ENCODE data around the gene AGO1.

AGO1 gene

DNA sequence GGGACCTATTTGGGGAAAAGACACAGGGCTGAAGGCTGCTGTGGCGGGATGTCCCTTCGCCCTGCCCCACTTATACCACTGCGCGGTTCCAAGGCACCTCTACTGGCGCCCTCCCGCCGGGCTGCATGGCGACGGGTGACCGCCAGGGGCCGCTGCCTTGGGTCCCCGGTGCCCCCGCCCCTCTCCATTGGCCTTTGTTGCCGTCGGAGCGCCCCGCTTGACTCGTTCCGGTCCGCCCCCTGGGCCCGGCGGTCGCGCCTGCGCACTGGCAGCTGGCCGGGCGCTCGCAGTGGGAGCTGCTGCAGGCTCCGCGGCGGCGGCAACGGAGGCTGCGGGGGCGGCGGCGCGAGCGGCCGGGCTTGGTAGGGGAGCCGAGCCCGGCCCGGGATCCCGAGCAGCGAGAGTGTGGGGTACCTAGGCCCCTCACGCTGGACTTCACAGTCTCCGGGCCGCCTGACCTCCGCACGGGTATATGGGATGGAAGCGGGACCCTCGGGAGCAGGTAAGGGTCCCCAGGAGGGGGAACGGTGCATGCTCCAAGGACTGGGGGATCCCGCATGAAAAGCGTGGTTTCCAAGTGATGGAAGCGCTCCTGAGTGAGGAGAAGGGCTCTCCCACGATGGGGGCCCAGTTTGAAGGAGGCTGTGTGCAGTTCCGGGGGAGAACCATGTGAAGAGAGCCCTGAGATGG is at the start of gene AGO1:
AGO1 (plus strand) TSS at position 265 of the 690 bp plus-strand sequence; CDS start at position 478, 213 bp downstream.
- peak; percentile 97 for DNase-seq (ENCODE audit: low spot score)

DNA sequence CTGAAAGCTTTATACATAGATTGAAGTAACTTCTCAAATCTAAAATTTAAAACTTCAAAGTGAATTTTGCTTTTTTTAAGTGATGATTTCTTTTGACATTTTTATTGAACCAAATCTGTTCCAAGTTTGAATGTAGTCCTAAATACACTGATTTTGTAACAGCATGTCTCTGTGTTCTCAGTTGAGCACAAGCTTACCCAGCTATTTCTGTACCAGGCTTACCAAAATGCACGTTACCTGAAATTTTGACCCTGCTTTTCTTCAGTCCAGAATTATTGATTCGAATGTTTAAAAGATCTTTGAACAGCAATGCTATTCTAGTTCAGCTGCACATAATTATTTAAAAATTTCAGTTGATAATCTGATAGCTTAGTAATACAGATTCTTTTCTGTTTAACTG is 49.6 kb upstream of the AGO1 start:
- no peak for DNase-seq (ENCODE audit: low spot score)

DNA sequence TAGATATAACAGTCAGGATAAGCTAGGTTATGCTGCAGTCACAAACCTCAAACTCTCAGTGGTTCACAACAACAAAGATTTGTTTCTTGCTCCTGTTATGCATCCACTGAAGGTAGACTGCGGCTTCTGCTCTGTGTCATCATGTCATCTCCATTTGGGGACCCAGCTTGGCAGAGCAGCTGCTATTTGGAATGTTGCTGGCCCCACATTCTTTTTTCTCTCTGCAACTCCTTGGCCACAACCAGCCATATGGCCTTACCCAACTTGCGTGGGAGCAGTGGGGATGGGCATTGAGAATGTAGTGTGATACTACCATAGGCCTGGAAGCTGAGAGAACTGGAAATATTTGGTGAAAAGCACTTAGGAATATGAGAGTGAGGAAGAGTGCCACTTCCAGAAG is 48.8 kb upstream of the AGO1 start:
- no peak for DNase-seq (ENCODE audit: low spot score)

DNA sequence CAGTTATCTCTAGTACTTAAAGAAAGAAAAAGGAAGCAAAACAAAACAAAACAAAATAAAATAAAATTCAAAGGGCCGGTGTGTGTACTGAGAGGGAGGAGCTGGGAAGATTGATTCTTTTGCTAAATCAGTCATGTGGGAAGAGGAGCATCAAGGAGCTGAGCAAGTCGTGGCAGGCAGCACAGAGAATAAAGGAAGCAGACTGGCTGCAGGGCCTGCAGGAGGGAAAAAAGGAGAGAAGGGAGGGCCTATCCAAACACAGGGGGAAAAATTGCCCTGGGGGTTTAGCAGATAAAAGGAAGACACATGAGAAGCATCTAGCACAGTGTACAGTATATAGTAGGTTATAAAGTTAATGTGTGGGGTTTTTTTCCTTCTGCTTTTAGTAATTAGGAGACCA is 47.6 kb upstream of the AGO1 start:
- DNase-seq (ENCODE audit: low spot score) = no peak

DNA sequence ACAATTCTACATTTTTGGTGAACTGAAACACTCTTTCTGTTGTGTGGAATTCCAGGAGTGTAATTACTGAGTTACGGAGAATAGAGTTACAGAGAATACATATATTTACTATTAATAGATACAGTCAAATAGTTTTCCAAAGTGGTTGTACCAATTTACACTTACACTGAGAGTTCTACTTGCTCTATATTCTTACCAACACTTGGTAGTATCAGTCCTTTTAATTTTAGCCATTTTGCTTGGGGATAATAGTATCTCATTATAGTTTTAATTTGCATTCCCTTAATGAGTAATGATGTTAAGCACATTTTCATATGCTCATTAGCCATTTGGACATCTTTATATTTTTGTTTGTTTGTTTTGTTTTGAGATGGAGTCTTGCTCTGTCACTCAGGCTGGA is 46.3 kb upstream of the AGO1 start:
- no peak for DNase-seq (ENCODE audit: low spot score)

DNA sequence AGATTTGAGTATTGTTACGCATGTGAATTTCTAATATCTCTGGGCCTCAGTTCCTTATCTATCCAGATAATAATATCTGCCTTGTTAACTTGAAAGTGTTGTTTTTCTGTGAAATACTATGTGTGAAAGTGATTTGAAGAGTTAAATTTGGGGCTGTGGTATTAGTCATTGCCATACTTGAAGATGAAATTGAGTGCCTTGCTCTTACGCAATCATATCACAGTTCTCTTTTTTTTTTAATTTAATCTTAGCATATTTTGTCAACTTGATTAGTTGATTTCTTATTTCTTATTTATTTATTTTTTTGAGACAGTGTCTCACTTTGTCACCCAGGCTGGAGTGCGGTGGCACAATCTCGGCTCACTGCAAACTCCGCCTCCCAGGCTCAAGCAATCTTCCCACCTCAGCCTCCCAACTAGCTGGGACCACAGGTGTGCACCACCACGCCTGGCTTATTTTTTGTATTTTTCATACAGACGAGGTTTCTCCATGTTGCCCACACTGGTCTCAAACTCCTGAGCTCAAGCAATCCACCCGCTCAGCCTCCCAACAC is 44.2 kb upstream of the AGO1 start:
- DNase-seq (ENCODE audit: low spot score) = no peak

DNA sequence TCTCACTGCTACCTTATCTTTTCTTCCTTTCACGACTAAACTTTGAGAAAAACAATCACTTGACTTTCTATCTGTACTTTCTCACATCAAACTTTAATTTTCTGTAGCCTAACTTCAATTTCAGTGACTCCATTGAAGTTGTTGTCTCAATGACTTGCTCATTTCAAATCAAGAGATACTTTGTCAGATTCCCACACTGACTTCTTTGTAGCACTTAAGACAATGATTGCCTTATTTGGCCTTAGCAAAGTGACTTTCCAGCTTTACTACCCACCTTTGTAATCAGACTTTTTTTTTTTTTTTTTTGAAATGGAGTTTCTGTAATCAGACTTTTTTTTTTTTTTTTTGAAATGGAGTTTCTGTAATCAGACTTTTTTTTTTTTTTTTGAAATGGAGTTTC is 38.2 kb upstream of the AGO1 start:
- DNase-seq (ENCODE audit: low spot score) = no peak

DNA sequence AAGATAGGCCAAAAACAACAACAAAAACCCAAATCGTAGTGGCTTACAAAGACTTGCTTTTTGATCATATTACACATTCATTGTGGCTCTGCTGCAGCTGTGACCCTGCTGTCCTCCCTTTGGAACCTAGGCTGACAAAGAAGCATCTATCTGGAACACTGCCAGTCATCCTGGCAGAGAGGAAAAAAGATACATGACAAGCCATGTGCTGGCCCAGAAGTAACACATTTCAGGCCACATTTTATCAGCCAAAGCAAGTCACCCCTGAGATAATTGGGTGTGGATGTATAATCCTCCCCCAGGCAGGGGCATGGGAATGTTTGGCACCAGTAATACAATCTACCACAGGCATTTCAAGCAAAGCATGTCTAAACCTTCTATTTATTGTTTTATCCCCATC is 37.2 kb upstream of the AGO1 start:
- no peak for DNase-seq (ENCODE audit: low spot score)

DNA sequence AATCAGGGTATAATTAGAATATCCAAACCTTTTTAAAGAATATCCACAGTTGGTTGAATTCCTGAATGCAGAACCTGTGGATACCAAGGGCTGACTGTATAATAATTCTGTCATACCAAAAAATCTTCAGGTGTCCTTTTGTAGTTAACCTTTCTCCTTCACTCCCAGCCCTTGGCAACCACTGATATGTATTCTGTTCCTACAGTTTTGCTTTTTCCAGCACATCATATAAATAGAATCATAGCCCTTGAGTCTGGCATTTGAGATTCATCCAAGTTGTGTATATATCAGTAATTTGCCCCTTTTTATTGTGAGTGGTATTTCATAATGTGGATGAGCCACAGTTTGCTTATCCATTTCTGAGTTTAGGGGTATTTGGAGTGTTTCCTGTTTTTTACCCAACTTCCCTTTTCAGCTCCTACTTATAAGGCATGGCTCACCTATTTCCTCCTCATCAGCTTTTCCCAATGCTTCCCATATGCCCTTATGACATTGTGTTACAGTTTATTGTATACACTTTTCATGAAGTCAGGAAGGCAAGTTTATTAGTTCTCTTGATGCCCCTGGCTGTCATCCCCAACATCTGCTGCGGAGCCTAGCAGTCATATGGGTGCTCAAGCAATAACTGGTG is 35.0 kb upstream of the AGO1 start:
- no peak for DNase-seq (ENCODE audit: low spot score)

DNA sequence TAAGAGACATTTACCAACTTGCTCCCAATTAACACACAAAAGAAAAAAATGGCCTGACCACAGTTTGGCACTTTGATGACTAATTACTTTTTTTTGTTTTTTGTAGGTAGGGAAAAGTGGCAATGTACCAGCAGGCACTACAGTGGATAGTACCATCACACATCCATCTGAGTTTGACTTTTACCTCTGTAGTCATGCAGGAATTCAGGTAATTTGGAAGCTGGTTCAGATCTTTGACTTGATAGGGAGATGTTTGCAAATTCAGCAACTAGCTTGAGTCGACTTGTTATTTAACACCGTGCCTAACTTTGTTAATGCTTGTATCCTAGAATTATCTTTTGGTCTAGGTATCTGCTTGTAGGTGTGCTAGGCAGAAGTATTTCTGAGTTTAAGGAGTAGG is 33.0 kb upstream of the AGO1 start:
- no peak for DNase-seq (ENCODE audit: low spot score)

DNA sequence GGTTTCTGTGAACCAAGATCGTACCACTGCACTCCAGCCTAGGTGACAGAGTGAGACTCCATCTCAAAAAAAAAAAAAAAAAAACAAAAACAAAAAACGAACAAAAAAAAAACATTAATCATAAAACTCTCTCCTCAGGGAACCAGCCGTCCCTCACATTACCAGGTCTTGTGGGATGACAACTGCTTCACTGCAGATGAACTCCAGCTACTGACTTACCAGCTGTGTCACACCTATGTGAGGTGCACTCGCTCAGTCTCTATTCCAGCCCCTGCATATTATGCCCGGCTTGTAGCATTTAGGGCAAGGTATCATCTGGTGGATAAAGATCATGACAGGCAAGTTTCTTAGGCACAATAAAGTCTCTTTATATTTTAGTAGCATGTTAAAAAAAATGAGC is 32.3 kb upstream of the AGO1 start:
- no peak for DNase-seq (ENCODE audit: low spot score)

DNA sequence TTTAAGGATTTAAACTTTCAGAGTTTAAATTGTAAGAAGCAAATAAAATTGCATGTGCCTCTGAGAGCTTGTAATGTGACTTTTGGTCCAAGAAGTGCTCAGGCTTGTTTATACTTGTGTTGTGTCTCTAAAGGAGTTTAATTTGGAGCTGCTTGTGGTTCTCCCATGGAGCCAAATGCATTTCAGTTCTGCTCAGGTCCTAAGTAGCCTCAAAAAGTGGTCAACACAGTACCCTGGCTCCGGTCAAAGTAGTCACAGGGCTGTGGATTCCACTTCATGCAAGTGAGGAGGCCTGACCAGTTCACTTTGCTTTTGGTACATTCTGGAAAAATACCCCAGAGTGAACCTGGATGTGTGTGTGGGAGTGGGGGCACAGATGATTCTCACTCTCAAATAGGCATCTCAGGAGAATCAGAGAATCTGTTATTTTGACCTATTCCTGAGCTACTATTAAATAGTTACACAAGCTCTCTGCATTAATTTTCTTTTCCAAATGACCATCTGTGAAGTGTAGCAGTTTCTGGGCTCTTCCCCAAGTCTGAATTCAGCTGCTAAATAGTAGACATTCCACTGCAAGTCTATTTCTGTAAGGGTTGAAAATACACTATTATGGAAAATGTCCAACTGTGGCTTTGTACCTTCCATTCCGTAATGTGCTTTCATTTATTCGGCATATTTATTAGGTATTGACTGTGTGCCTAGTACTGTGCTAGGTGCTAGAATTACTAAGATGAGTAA is 31.7 kb upstream of the AGO1 start:
- DNase-seq (ENCODE audit: low spot score) = no peak

DNA sequence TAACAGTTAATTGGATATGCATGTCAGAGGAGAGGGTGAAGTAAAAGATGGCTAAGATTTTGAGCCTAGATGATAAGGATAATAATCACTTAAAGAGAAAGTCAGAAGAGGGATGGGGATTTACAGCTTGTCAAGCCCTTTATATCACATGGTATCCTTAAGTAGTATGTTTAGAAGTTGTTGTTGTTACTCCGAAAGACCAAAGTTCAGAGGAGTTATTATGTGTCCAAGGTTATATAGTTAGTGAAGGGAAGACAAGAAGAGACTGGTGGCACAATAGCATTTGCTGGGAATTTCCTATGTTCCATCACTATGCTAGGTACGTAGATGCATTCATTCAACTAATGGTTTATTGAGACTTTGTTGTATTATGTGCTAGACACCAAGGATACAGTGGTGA is 30.8 kb upstream of the AGO1 start:
- DNase-seq (ENCODE audit: low spot score) = no peak

DNA sequence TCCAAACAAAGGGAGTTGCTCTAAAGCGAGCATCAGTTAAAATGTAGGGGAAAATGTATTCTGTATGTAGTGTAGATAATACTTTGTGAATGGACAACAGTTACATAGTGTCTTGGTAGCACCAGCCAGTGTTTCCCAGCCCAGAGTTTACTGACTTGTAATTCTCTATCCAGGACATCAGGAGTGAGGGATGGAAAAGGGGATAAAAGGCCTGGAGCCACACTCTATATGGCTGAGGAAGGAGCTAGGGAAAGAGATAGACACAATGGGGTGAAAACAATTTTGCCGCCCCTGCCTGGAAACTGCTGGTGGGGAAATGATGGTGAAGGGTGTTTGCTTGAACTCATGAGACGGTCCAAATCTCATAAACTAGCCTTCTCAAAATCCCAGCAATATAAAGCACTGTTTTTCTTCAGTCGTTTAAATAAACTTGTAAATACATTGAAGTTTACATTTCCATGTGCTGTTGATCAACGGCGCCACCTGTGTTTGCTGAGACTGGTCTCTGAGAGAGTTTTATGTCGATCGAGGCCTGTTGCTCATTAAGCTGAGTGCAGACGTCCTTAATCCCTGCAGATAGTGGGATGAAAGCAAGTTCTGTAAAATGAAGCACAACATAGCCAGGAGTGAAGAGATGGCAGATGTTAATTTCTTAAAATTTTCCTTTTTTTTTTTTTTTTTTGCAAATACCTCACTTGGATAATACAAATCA is 27.9 kb upstream of the AGO1 start:
- no peak for DNase-seq (ENCODE audit: low spot score)

DNA sequence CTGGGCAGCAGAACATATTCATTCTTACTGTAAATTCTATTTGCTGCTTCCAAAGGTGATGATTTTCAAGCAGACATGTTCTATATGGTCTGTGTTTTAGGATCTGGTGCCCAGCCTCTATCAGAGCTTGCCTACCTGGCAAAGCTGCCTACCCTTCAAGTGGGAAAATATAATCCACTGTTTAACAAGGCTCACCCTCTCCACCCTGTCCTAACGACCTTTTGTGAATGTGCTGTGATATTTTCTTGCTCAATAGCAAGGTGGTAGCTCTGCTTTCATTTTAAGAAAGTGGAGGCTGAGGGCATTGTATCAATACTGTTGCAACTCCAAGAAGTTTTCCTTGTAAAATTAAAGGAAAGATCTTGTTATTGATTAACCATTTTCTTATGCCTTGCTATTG is 26.0 kb upstream of the AGO1 start:
- no peak for DNase-seq (ENCODE audit: low spot score)

DNA sequence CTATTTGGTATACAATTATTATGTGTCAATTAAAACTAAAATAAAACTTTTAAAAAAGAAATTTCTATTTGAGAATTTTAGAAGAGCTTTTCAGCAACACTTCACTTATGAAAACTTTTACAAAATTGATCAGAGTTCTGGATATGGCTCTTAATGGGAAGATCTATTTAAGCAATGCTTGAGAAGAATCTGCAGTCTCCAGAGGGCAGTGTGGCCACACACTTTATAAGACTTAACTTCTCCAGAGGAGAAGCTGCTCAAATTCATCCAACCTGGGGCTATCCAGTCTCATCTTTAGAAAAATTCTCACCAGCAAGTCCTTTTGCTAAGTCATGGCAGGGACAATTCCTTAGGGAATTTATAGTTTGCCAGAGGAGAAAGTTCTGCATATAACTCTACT is 25.2 kb upstream of the AGO1 start:
- no peak for DNase-seq (ENCODE audit: low spot score)

DNA sequence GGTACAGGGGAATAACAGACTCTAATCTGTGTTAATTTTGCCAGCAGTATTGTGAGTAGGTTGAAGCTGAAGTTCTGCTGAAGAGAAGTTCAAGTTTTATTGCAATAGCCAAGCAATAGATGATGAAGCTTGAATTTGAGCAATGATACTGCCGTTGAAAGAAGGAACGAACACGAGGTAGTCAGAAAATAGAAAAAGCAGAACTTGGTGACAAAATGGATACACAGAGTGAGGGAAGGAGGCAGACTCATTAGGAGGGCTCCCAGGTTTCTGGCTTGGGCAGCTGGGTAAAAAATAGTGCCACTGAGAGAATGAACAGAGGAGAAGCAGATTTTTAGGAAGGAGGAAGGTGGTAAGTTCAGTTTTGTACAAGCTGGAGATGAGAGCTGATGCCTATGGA is 22.3 kb upstream of the AGO1 start:
- DNase-seq (ENCODE audit: low spot score) = no peak

DNA sequence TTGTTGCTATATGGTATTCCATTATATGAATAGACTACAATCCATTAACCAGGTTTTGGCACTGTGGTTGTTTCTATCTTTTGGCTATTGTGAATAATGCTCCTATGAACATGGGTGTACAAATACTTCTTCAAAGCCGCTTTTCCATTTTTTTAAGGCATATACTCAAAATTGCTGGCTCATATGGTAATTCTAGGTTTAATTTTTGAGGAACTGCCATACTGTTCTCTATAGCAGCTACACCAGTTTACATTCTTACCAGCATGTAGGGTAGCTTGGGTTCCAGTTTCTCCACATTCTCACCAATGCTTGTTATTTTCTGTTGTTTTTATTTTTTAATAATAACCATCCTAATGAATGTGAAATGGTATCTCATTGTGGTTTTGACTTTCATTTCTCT is 19.9 kb upstream of the AGO1 start:
- DNase-seq (ENCODE audit: low spot score) = no peak

DNA sequence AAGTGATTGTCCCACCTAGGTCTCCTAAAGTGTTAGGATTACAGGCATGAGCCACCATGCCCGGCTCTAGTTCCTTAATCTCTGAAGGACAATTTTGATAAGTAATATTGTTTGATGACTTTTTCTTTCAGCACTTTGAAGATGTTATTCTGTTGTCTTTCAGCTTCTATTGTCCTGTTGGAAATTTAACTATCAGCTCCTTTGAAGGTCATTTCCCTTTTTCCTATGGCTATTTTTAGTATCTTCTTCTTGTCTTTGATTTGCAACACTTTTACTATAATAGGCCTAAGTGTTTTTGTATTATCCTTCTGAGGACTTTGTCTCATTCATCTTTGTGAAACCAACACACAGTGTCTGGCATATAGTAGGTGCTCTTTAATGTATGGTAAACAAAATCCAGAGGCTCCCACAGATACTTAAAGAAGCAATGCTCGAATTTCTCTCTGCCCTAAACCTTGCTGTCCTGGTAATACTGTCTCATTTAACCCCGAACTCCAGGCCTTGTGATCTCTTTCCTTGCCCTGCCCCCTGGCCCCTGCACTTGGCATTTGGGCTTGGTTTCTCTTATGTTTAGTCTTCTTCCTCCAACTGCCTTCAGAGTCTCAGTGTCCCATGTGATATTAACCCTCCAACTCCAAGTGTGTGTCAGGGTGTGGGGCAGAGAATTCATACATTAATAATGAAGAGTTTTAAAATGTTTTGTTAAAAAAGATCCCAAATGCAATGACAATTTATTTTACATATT is 19.0 kb upstream of the AGO1 start:
- DNase-seq (ENCODE audit: low spot score) = no peak

DNA sequence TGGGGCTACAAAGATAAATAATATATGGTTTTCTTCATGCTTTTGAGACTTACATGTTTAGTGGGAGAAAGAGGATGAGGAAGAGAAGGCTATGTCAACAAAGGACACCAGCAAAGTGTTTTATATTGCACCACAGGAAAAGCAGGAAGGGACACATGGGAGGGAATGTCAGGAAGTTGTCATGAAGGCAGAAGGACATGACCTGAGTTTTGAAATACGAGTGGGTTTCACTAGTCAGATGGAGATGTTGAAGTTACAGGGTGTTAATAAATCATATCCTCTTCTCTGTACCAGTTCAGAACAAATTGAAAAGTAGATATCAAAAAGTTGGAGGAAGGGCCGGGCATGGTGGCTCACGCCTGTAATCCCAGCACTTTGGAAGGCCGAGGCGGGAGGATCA is 18.2 kb upstream of the AGO1 start:
- DNase-seq (ENCODE audit: low spot score) = no peak

DNA sequence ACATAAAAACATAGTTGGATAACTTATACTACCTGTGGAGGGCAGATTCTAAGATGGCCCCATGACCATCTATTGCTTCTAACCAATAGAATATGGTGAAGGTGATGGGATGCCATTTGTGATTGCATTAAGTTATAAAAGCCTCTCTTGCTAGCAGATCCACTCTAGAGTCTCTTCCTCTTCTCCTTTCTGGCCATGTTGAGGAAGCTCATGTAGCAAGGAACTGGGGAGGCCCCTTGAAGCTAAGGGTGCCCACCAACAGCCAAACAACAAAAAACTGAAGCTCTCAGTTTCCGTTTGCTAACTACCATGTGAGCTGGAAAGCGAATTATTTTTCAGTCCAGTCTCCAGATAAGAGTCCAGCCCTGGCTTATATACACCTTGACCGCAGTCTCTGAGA is 16.0 kb upstream of the AGO1 start:
- DNase-seq (ENCODE audit: low spot score) = no peak

Data from CD4-positive, alpha-beta T cell treated with Interleukin-15 for 4 hours (primary cell).